HG03097 (cell line): ENCODE data around the gene MAEL.

Experiments used
- ATAC-seq: cut with Tn5 transposase; IDR thresholded peaks from one replicate; pipeline ENCODE4 v1.9.1; 2021; ENCODE audit not compliant: unreplicated experiment, low FRiP score

Gene MAEL

GRCh38 chr1:166988974-166989515 lies at the start of gene MAEL:
TSS of gene MAEL (plus strand) at chr1:166989280. CDS start at chr1:166989353, 73 bp downstream.
- no peak for ATAC-seq

GRCh38 chr1:166939741-166940375 lies 49.2 kb upstream of the MAEL start:
- ATAC-seq: no peak

GRCh38 chr1:166944186-166944967 lies 44.7 kb upstream of the MAEL start:
- no peak for ATAC-seq

- no peak for ATAC-seq
Measured at GRCh38 chr1:166947398-166948043, 41.6 kb upstream of the MAEL start.

GRCh38 chr1:166948856-166949350 lies 40.2 kb upstream of the MAEL start:
- no peak for ATAC-seq

GRCh38 chr1:166950156-166950555 lies 38.9 kb upstream of the MAEL start:
- no peak for ATAC-seq

GRCh38 chr1:166951050-166951449 lies 38.0 kb upstream of the MAEL start:
- no peak for ATAC-seq

- ATAC-seq: no peak
Measured at GRCh38 chr1:166952002-166952746, 36.9 kb upstream of the MAEL start.

GRCh38 chr1:166953491-166953890 lies 35.6 kb upstream of the MAEL start:
- ATAC-seq: no peak

- ATAC-seq: no peak
Measured at GRCh38 chr1:166956057-166956850, 32.8 kb upstream of the MAEL start.

- no peak for ATAC-seq
Measured at GRCh38 chr1:166956872-166957271, 32.2 kb upstream of the MAEL start.

- ATAC-seq: peak; percentile 52
Measured at GRCh38 chr1:166960858-166961474, 28.1 kb upstream of the MAEL start.

- peak; percentile 87 for ATAC-seq
Measured at GRCh38 chr1:166969074-166969677, 19.9 kb upstream of the MAEL start.

GRCh38 chr1:166971252-166971651 lies 17.8 kb upstream of the MAEL start:
- no peak for ATAC-seq

- ATAC-seq: no peak
Measured at GRCh38 chr1:166972193-166972592, 16.9 kb upstream of the MAEL start.

GRCh38 chr1:166972826-166973225 lies 16.3 kb upstream of the MAEL start:
- ATAC-seq: no peak

GRCh38 chr1:166974647-166975345 lies 14.3 kb upstream of the MAEL start:
- no peak for ATAC-seq
